Right lobe of liver (tissue), 4 donors: ENCODE results near the gene PODXL.

Source experiments
- CTCF ChIP-seq, 4 donors: fragments of 200-600 bp in 3 of 4; fragments of 450-650 bp in 1 of 4; IDR thresholded peaks; one replicate each; pipeline versions ENCODE4 v1.5.1 to v1.8.0; 2016 to 2022; ENCODE audit warnings: antibody characterized with exemption in 4 of 4, mild to moderate bottlenecking in 2 of 4
- POLR2A ChIP-seq: fragments of 450-650 bp; IDR thresholded peaks from one replicate; pipeline ENCODE4 v1.6.1; 2017; ENCODE audit warnings: antibody characterized with exemption, mild to moderate bottlenecking
- donor health status: DM: no; HTN: no; CAD: no.
- donor health status: DM: no; HTN: no; CAD: no.
- donor health status: DM: no; HTN: yes; CAD: no.

- TF ChIP-seq CTCF (IDR thresholded peaks at IDR 0.05), result no peak
- TF ChIP-seq POLR2A, result no peak
Observed at GRCh38 chr7:131538813-131539179, 17.6 kb downstream of the PODXL start.
